T-helper 1 cell treated with Interleukin-12 subunit alpha and Interleukin-12 subunit beta and Interleukin-4 antibody, amounts not matched to agents 30 μg/mL and 1 μg/mL, for 36 hours (primary cell): Measurements from ENCODE around the gene CDKN2AIP.
"Not testable (repeated sequence)": the region's sequence is repeated elsewhere in the genome, so short reads cannot be mapped to it uniquely, and the experiment has no call there.

Experiments used
- H3K27ac Mint-ChIP-seq: one replicate; pipeline ENCODE4 v1.8.0; 2021; ENCODE audit warnings: mild to moderate bottlenecking, mixed read lengths
- H3K27me3 Mint-ChIP-seq: one replicate; pipeline ENCODE4 v1.8.0; 2021; ENCODE audit warnings: low read depth, mixed read lengths
- H3K36me3 Mint-ChIP-seq: one replicate; pipeline ENCODE4 v1.8.0; 2021; ENCODE audit warnings: low read depth, mixed read lengths
- H3K4me1 Mint-ChIP-seq: one replicate; pipeline ENCODE4 v1.8.0; 2021; ENCODE audit warnings: low read depth, mixed read lengths
- H3K4me3 Mint-ChIP-seq: one replicate; pipeline ENCODE4 v1.8.0; 2021; ENCODE audit warnings: mild to moderate bottlenecking, moderate library complexity, mixed read lengths
- H3K9me3 Mint-ChIP-seq: one replicate; pipeline ENCODE4 v1.8.0; 2021; ENCODE audit warnings: mixed read lengths

CDKN2AIP gene

GRCh38 chr4:183450108-183450507 is 5.7 kb downstream of the CDKN2AIP start:
- Mint-ChIP-seq H3K9me3 (no peaks in the 10 kb centered on the region), H3K27me3 (no peaks in the 10 kb centered on the region), H3K4me3 (no peak overlapping the region), H3K4me1 (peaks cover 33% of the 10 kb centered on the region), H3K36me3 (peaks cover 50% of the 10 kb centered on the region), H3K27ac (no peak overlapping the region)

GRCh38 chr4:183455431-183456195 is 11.2 kb downstream of the CDKN2AIP start:
- H3K27ac Mint-ChIP-seq: no peak overlapping the region
- H3K4me3 Mint-ChIP-seq: no peak overlapping the region
- H3K27me3 Mint-ChIP-seq: no peaks in the 10 kb centered on the region
- no peaks in the 10 kb centered on the region for H3K9me3 Mint-ChIP-seq
- H3K36me3 Mint-ChIP-seq: peaks cover 15% of the 10 kb centered on the region
- peaks cover 15% of the 10 kb centered on the region for H3K4me1 Mint-ChIP-seq

- Mint-ChIP-seq H3K4me1 (peaks cover 15% of the 10 kb centered on the region), H3K9me3 (no peaks in the 10 kb centered on the region), H3K27me3 (no peaks in the 10 kb centered on the region), H3K27ac (no peak overlapping the region), H3K4me3 (no peak overlapping the region), H3K36me3 (peaks cover 7% of the 10 kb centered on the region)
Observed at GRCh38 chr4:183458005-183458404, 13.6 kb downstream of the CDKN2AIP start.

GRCh38 chr4:183463903-183464619 is 19.6 kb downstream of the CDKN2AIP start:
- H3K36me3 Mint-ChIP-seq, H3K4me3 Mint-ChIP-seq, H3K27me3 Mint-ChIP-seq, H3K9me3 Mint-ChIP-seq, H3K4me1 Mint-ChIP-seq, H3K27ac Mint-ChIP-seq: not testable (repeated sequence)

- not testable (repeated sequence) for H3K9me3 Mint-ChIP-seq, H3K36me3 Mint-ChIP-seq, H3K27ac Mint-ChIP-seq, H3K27me3 Mint-ChIP-seq, H3K4me1 Mint-ChIP-seq, H3K4me3 Mint-ChIP-seq
Observed at GRCh38 chr4:183465879-183466278, 21.4 kb downstream of the CDKN2AIP start.

- H3K36me3 Mint-ChIP-seq: no peaks in the 10 kb centered on the region
- H3K27me3 Mint-ChIP-seq: peaks cover 5% of the 10 kb centered on the region
- H3K4me1 Mint-ChIP-seq: peaks cover 2% of the 10 kb centered on the region
- H3K4me3 Mint-ChIP-seq: no peak overlapping the region
- H3K27ac Mint-ChIP-seq: no peak overlapping the region
- H3K9me3 Mint-ChIP-seq: peaks cover 6% of the 10 kb centered on the region
Observed at GRCh38 chr4:183467246-183467645, 22.8 kb downstream of the CDKN2AIP start.

GRCh38 chr4:183468210-183469095 is 24.0 kb downstream of the CDKN2AIP start:
- Mint-ChIP-seq H3K4me3 (no peak overlapping the region), H3K27ac (no peak overlapping the region), H3K4me1 (peaks cover 7% of the 10 kb centered on the region), H3K36me3 (no peaks in the 10 kb centered on the region), H3K27me3 (peaks cover 5% of the 10 kb centered on the region), H3K9me3 (peaks cover 6% of the 10 kb centered on the region)

GRCh38 chr4:183469285-183469684 is 24.8 kb downstream of the CDKN2AIP start:
- Mint-ChIP-seq H3K9me3 (peaks cover under 1% of the 10 kb centered on the region), H3K36me3 (no peaks in the 10 kb centered on the region), H3K4me3 (no peak overlapping the region), H3K27ac (no peak overlapping the region), H3K4me1 (peaks cover 7% of the 10 kb centered on the region), H3K27me3 (peaks cover 5% of the 10 kb centered on the region)

GRCh38 chr4:183469936-183470335 is 25.5 kb downstream of the CDKN2AIP start:
- no peak overlapping the region for H3K4me3 Mint-ChIP-seq
- no peaks in the 10 kb centered on the region for H3K9me3 Mint-ChIP-seq
- no peaks in the 10 kb centered on the region for H3K36me3 Mint-ChIP-seq
- no peak overlapping the region for H3K27ac Mint-ChIP-seq
- peaks cover 7% of the 10 kb centered on the region for H3K4me1 Mint-ChIP-seq
- peaks cover 5% of the 10 kb centered on the region for H3K27me3 Mint-ChIP-seq

- H3K4me1 Mint-ChIP-seq: peaks cover 7% of the 10 kb centered on the region
- no peaks in the 10 kb centered on the region for H3K36me3 Mint-ChIP-seq
- no peaks in the 10 kb centered on the region for H3K9me3 Mint-ChIP-seq
- H3K27ac Mint-ChIP-seq: no peak overlapping the region
- H3K4me3 Mint-ChIP-seq: no peak overlapping the region
- H3K27me3 Mint-ChIP-seq: peaks cover 2% of the 10 kb centered on the region
Observed at GRCh38 chr4:183470821-183471220, 26.4 kb downstream of the CDKN2AIP start.

GRCh38 chr4:183471946-183472708 is 27.7 kb downstream of the CDKN2AIP start:
- Mint-ChIP-seq H3K36me3 (no peaks in the 10 kb centered on the region), H3K27me3 (no peaks in the 10 kb centered on the region), H3K4me1 (peaks cover 7% of the 10 kb centered on the region), H3K27ac (no peak overlapping the region), H3K4me3 (no peak overlapping the region), H3K9me3 (no peaks in the 10 kb centered on the region)

GRCh38 chr4:183478123-183478522 is 33.7 kb downstream of the CDKN2AIP start:
- Mint-ChIP-seq H3K27ac (no peak overlapping the region), H3K4me1 (no peaks in the 10 kb centered on the region), H3K4me3 (no peak overlapping the region), H3K36me3 (no peaks in the 10 kb centered on the region), H3K27me3 (peaks cover 4% of the 10 kb centered on the region), H3K9me3 (no peaks in the 10 kb centered on the region)

- Mint-ChIP-seq H3K4me1 (no peaks in the 10 kb centered on the region), H3K9me3 (no peaks in the 10 kb centered on the region), H3K36me3 (no peaks in the 10 kb centered on the region), H3K27me3 (peaks cover 4% of the 10 kb centered on the region), H3K4me3 (no peak overlapping the region), H3K27ac (no peak overlapping the region)
Observed at GRCh38 chr4:183478926-183479325, 34.5 kb downstream of the CDKN2AIP start.

GRCh38 chr4:183482515-183483095 is 38.2 kb downstream of the CDKN2AIP start:
- not testable (repeated sequence) for H3K4me3 Mint-ChIP-seq, H3K27me3 Mint-ChIP-seq, H3K27ac Mint-ChIP-seq, H3K9me3 Mint-ChIP-seq, H3K36me3 Mint-ChIP-seq, H3K4me1 Mint-ChIP-seq
